Loucy (cell line): ENCODE results near the gene TIAM1.

ENCODE experiments used
- H2AFZ ChIP-seq: fragments of 200-600 bp; sonication (generic); 2 replicates; pipeline ENCODE4 v1.6.0; 2016; ENCODE audit warnings: antibody characterized with exemption, mild to moderate bottlenecking, low read length, moderate library complexity
- H3F3A ChIP-seq: fragments of 200-600 bp; 2 replicates; pipeline ENCODE4 v1.6.0; 2016; ENCODE audit warnings: antibody characterized with exemption, low read depth, mild to moderate bottlenecking
- H3K27me3 ChIP-seq: fragments of 200-600 bp; sonication (generic); 2 replicates; pipeline ENCODE4 v1.6.1; 2014; ENCODE audit warnings: low read length, mild to moderate bottlenecking; ENCODE audit not compliant: insufficient read depth, poor library complexity, severe bottlenecking
- H3K36me3 ChIP-seq: fragments of 200-600 bp; sonication (generic); 2 replicates; pipeline ENCODE4 v1.6.1; 2016; ENCODE audit warnings: low read length; ENCODE audit not compliant: insufficient read depth
- H3K4me1 ChIP-seq: fragments of 200-600 bp; sonication (generic); 2 replicates; pipeline ENCODE4 v1.5.1; 2014; ENCODE audit warnings: low read length, mild to moderate bottlenecking; ENCODE audit not compliant: insufficient read depth, poor library complexity, severe bottlenecking
- H3K4me2 ChIP-seq: fragments of 200-600 bp; sonication (generic); 2 replicates; pipeline ENCODE4 v1.6.0; 2014; ENCODE audit warnings: antibody characterized with exemption, low read length, low read depth, mild to moderate bottlenecking; ENCODE audit not compliant: poor library complexity, severe bottlenecking
- H3K4me3 ChIP-seq: fragments of 200-600 bp; sonication (generic); 2 replicates; pipeline ENCODE4 v1.5.1; 2014; ENCODE audit warnings: low read length, mild to moderate bottlenecking, mixed read lengths; ENCODE audit not compliant: poor library complexity, severe bottlenecking
- H3K79me2 ChIP-seq: fragments of 200-600 bp; sonication (generic); 2 replicates; pipeline ENCODE4 v1.6.1; 2014; ENCODE audit warnings: low read length; ENCODE audit not compliant: insufficient read depth
- H3K9ac ChIP-seq: fragments of 200-600 bp; sonication (generic); 2 replicates; pipeline ENCODE4 v1.6.0; 2014; ENCODE audit warnings: mild to moderate bottlenecking, low read depth, low read length, moderate library complexity; ENCODE audit not compliant: poor library complexity, severe bottlenecking
- H3K9me2 ChIP-seq: fragments of 200-600 bp; sonication (generic); replicated peaks from 2 replicates; pipeline ENCODE4 v1.6.1; 2016; ENCODE audit warnings: low read depth, low read length, mixed read lengths
- H3K9me3 ChIP-seq: fragments of 200-600 bp; sonication (generic); 2 replicates; pipeline ENCODE4 v1.6.1; 2014; ENCODE audit warnings: mild to moderate bottlenecking, antibody characterized with exemption, low read length, low read depth; ENCODE audit not compliant: insufficient read depth
- H4K20me1 ChIP-seq: fragments of 200-600 bp; sonication (generic); 2 replicates; pipeline ENCODE4 v1.6.0; 2014; ENCODE audit warnings: antibody characterized with exemption, low read length, mild to moderate bottlenecking; ENCODE audit not compliant: insufficient read depth, poor library complexity, severe bottlenecking
- EZH2phosphoT487 ChIP-seq: fragments of 200-600 bp; IDR thresholded peaks from 2 replicates; pipeline ENCODE4 v1.6.1; 2018; ENCODE audit warnings: antibody characterized with exemption, mild to moderate bottlenecking, moderate library complexity, borderline replicate concordance
- TF ChIP-seq, protein P1 (sequence below): fragments of 200-600 bp; sonication (generic); conservative IDR thresholded peaks from 2 replicates; pipeline ENCODE4 v1.5.1; 2014; ENCODE audit warnings: mild to moderate bottlenecking, antibody characterized with exemption, low read length

TIAM1 gene

DNA sequence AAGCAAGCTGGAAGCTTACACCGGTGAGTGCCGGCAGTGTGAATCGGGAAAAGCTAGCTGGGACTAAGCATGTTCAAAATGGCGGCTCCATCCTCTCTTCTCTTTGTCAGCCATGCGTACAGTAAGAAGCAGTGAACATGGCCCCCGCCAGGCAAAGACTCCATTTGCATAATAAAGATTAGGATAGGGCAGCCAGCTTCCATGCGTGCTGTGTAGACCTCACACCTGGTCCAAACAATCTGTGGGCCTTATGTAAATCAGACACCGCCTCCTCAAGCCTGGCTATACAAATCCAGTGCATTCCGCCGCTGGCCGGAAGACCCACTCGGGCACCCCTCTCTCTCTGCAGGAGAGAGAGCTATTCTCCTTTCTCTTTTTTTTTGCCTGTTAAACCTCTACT, 150.3 kb downstream of the TIAM1 start:
- no peaks in the 10 kb centered on the region for H3K27me3 ChIP-seq

DNA sequence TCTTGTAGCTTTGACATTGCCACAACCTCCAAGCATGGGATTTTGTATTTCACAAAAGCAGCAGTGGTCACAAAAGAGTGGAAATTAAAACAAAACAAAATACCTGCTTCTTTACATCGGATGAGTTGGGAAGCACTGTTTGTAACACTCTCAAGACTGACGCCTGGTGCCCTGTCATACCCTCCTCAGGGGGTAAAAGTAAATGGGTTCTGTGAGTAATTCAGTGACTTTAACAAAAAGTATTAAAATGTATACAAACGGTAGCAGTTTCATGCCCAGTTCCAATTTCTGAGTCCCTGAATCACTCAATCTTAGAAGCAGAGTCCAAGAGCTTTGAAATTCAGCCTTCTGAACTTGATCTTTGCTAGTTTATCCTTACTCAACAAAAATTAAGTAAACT, 152.5 kb downstream of the TIAM1 start:
- H3K27me3 ChIP-seq, result no peaks in the 10 kb centered on the region
- TF ChIP-seq, protein P1, sequence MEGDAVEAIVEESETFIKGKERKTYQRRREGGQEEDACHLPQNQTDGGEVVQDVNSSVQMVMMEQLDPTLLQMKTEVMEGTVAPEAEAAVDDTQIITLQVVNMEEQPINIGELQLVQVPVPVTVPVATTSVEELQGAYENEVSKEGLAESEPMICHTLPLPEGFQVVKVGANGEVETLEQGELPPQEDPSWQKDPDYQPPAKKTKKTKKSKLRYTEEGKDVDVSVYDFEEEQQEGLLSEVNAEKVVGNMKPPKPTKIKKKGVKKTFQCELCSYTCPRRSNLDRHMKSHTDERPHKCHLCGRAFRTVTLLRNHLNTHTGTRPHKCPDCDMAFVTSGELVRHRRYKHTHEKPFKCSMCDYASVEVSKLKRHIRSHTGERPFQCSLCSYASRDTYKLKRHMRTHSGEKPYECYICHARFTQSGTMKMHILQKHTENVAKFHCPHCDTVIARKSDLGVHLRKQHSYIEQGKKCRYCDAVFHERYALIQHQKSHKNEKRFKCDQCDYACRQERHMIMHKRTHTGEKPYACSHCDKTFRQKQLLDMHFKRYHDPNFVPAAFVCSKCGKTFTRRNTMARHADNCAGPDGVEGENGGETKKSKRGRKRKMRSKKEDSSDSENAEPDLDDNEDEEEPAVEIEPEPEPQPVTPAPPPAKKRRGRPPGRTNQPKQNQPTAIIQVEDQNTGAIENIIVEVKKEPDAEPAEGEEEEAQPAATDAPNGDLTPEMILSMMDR, result no peak
- TF ChIP-seq EZH2phosphoT487, result no peak
- H3K9me2 ChIP-seq, result no peaks in the 10 kb centered on the region
- no peaks in the 10 kb centered on the region for H3K9me3 ChIP-seq
- no peaks in the 10 kb centered on the region for H3F3A ChIP-seq
- no peaks in the 10 kb centered on the region for H4K20me1 ChIP-seq
- H3K9ac ChIP-seq, result no peak overlapping the region
- no peaks in the 10 kb centered on the region for H3K79me2 ChIP-seq
- no peaks in the 10 kb centered on the region for H3K4me1 ChIP-seq
- no peak overlapping the region for H2AFZ ChIP-seq
- no peak overlapping the region for H3K4me3 ChIP-seq
- H3K36me3 ChIP-seq, result peaks cover 34% of the 10 kb centered on the region; the same call in 1 of the 2 replicates
- no peak overlapping the region for H3K4me2 ChIP-seq

More for the DNA sequence above, 150.3 kb downstream of the TIAM1 start:
- Histone ChIP-seq H3K4me1 (no peaks in the 10 kb centered on the region), H3K4me3 (no peak overlapping the region), H3K4me2 (no peak overlapping the region), H3K9me2 (no peaks in the 10 kb centered on the region), H2AFZ (no peak overlapping the region), H3K9ac (no peak overlapping the region), H3K79me2 (no peaks in the 10 kb centered on the region), H3F3A (no peaks in the 10 kb centered on the region), H3K9me3 (no peaks in the 10 kb centered on the region), H4K20me1 (no peaks in the 10 kb centered on the region), H3K36me3 (peaks cover 29% of the 10 kb centered on the region; the same call in 1 of the 2 replicates)
- TF ChIP-seq, protein P1, result no peak
- no peak for TF ChIP-seq EZH2phosphoT487

DNA sequence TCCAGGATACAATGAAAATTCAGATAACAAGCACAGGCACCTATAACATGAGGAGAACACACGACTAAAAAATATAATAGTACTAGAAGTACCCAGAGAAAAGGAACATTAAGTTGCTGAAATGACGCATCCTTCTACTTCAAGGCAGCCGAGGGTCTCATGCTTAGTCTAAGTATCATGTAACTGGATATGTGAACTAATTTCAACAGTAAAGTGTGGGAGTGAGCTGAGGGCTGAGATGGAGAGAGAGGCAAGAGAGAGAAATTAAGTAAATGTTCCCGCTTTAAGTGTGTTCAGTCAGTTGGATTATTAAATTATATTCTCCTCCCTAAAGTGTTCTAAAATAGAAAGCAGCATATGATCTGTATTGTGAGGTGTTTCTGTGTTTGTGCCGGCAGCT, 153.5 kb downstream of the TIAM1 start:
- Histone ChIP-seq H3K9me2 (no peaks in the 10 kb centered on the region), H2AFZ (no peak overlapping the region)

More for the DNA sequence above, 153.5 kb downstream of the TIAM1 start:
- Histone ChIP-seq H4K20me1 (no peaks in the 10 kb centered on the region), H3K9ac (no peak overlapping the region), H3K4me2 (no peak overlapping the region), H3F3A (no peaks in the 10 kb centered on the region), H3K4me1 (no peaks in the 10 kb centered on the region), H3K36me3 (peaks cover 35% of the 10 kb centered on the region; the same call in 1 of the 2 replicates), H3K4me3 (no peak overlapping the region), H3K79me2 (no peaks in the 10 kb centered on the region), H3K27me3 (no peaks in the 10 kb centered on the region), H3K9me3 (no peaks in the 10 kb centered on the region)
- TF ChIP-seq, protein P1, result no peak
- TF ChIP-seq EZH2phosphoT487, result no peak
